GM18519 (cell line): Measurements from ENCODE around the gene FBXL4.

ENCODE experiments used
- ATAC-seq: cut with Tn5 transposase; IDR thresholded peaks from one replicate; pipeline ENCODE4 v1.9.1; 2021; ENCODE audit warnings: mild to moderate bottlenecking, moderate library complexity; ENCODE audit not compliant: unreplicated experiment, low FRiP score

FBXL4 gene

DNA sequence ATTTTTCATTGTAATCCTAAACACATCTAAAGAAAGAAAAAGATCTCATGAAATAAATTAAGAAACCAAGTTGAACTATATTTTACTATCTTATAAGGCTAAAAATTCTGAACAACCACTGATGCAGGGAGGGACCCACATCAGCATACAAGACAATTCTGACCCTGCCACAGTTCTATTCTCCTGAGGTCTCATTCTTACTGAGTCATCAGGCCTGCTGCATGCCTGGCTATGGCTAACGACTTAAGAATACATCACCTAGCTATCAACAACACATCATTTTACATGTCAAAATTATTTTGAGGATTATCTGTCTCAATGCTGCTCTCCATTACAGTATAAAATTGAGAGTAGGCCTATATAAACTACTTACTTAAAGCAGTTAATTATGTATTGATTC lies 52.9 kb downstream of the FBXL4 start:
- no peak for ATAC-seq

DNA sequence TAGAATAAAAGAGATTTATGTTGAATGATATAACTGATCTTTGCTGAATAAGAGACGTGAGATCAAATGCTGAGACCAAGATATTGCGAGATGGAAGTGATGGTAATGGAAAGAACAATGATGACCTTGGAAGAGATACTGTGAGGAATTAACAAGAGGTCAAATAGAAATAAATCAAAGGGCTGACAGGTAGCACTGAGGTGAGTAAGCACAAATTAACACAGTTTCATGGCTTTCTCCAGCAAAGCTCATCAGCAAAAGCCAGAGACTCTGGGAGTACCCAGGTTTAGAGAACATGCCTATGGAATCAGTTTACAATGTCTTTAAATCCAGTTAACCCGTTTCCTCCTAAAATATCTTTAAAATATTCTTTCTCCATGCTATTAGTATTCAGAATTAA lies 60.1 kb downstream of the FBXL4 start:
- ATAC-seq: no peak

DNA sequence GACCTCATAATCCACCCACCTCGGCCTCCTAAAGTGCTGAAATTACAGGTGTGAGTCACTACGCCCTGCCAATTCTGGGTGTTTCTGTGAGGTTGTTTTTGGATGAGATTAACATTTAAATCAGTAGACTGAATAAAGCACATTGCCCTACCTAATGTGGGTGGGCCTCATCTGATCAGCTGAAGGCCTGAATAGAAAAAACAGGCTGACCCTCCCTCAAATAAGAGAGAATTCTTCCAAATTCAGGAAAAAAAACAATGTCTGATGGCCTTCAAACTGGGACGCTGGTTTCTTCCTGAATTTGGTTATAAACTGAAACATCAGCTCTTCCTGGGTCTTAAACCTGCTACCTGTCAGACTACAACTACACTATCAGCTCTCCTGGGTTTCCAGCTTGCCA lies 62.4 kb downstream of the FBXL4 start:
- ATAC-seq: no peak

DNA sequence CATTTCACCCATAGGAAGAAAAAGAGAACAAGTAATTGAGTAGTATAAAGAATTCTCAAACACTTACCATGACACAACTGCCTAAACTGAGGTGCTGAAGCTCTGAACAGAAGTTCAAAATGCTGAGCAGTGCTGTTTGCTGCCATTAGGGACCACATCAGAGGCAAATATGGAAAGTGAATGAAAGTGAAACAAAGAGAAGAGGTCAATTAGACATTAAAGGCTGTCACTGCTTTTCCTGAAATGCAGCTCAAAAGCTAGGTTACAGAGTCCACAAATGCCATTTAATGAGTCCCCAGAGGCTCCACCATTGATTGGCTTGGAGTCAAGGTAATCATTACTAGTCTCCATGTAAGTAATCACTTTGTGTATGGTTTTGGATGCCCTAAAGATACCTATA lies 67.3 kb downstream of the FBXL4 start:
- ATAC-seq: peak; percentile 71

DNA sequence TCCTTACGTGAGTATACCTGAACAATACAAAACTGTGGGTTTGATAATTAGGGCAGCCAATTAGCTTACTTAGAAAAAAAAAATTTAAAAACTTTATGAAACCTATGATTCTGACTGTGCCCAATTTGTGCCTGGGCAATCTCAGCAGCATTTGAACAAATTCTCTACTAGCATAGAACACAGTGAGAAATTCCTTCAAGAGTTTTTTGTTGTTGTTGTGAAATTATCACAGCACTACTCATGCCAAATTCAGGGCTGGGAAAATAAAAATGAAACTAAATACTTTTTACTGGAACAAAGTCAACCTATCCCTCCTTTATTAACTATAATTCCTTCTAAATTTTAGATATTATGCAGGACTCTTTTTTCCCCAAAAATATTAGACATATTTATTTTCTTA lies 70.5 kb downstream of the FBXL4 start:
- ATAC-seq: no peak

DNA sequence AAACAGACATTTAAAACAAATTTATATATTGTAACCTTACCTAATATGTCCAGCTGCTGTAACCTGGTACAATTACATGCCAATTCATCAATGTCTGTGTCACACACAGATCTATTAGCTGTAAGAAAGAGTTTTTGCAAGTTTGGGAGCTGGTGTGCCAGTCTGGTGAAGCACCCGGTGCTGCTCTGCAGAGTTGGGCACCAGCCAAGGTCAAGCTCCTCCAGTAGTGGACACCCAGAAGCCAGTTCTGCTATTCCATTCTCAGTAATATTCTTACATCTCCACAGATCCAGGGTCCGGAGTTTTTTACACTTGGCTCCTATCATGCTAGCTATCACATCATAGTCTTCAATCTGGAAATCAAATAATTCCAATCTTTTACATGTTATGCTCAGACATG lies 72.4 kb downstream of the FBXL4 start:
- ATAC-seq: no peak

DNA sequence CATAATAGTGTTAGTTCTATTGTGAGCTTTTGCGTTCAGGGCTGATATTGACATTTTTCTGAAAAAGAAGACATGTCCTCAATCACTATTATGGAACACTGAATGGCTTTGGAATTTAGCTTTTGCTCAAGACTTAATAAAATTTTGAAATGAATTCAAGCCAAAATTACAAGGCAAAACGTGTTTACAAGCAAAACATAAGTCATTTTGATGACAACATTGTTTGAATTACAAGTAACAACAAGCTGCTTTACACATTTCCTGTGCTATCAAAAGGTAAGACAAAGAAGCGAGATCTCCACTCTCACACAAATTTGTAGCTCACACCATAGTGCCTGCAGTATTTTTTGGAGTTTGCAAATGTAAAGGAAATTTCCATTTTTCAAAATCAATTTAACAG lies 75.9 kb downstream of the FBXL4 start:
- no peak for ATAC-seq

DNA sequence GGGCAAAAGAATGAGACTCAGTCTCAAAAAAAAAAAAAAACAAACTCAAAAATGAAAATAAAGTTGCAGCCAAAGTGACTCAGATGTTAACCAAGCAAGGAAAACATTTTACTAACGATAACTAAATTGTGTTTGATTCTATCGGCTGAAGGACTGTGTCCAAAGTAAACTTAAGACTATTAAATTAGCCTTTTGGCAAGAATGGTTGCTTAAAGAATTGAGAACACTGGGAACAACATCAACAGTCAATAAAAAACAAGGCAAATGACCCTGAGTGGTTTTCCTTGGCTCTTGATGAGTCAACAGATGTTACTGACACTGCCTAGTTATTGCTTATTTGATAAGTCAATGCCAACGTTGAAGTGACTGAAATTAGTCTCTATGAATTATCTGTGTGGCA lies 76.7 kb downstream of the FBXL4 start:
- no peak for ATAC-seq

DNA sequence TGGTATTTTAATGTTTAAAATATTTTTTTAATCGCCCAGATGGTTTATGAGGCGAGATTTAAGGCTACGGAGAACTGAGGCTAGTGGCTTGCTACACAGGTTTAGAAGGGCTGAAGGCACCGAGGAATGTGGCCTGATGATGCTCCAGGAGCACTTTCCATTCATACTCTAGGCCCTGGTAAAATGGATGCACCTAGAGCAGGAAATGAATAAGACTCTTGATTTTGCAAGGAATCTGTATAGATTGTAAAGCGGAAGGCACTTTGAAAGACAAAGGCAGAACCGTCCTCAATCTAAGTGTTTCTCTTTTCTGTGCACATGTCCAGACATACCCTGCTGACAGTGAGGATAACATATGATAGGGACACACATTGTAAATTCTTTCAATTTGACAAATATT lies 83.2 kb downstream of the FBXL4 start:
- no peak for ATAC-seq

DNA sequence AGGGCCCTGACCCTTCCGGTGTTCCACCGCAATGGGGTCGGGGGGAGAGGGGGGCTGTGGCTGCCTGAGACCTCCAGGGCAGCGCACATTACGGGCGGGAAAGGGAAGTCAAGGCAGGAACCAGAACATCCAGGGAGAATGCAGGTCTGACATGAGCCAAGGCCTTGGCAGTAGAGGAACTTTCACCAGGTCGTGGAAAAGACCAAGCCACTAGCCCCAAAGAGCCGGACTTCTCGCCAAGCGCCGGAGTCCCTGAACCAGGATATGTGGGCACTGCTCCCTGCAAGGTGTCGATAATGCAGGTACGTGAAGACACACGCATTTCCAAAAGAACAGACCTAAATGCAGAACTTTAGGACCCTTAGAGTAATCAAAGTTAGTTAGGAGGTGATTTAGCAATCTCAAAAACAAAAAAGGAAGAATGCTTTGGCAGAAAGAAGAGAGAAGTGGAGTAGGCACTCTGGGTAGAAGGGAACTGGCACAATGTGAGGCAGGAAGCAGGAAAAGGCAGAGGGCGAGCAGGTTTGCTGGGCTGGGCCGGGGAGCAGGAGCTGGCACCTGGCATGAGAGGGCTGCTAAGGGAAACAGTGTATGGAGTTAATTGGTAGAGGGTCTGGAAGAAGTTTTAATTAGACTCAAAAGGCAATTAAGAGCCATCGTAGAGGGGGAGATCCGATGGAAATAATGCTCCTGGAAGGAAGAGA lies 99.1 kb downstream of the FBXL4 start:
- no peak for ATAC-seq

DNA sequence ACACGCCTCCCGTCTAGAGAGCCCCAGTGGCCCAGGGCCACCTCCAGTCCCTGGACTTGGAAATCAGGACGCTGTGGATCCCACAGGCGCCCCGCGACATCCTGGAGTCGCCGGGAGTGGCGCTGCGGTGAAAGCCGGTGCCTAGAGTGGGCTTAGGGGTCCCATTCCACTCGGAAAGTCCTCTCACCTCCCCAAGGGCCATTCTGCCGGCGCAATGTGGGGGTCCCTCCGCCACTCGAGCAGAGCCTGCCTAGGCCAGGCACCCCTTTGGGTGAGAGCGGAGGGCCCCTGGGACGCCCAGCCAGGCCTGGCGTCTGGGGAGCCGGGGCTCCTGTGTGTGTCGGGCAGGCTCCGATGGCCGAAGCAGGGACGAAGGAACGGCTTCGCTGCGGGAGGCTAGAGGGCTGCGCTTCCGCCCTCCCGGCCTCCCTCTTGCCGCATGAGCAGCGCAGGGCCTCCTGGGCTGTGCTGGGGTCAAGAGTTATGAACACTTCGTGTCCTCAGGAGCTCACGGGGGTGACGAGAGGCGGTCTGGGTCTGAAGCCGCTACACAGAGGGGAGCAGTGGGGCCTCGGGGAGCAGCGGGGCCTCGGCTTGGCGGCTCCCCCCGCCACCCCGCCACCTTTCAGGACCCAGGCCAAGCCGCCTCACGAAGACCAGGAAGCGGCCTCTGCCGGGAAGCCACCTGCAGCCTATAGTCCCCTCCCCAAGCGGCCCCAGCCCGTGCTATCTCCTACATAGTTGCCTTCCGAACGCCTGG lies 99.8 kb downstream of the FBXL4 start:
- ATAC-seq: peak; percentile 34

DNA sequence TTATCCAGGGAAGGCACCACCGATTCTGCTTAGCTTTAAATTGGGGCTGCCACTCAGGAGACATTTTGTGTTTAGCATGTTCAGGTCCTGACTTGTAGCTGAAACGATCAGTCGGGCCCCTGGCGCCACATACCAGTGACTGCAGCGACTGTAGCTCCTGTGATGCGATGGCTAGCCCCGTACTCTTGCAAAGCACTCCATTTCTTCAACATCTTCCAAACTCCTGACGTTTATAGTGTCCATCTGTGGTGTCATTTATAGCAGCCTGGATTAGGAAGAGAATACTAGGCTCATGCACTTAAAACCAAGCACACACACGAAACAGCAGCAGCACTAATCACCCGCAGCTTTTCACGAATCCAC lies 100.3 kb downstream of the FBXL4 start:
- ATAC-seq: no peak

DNA sequence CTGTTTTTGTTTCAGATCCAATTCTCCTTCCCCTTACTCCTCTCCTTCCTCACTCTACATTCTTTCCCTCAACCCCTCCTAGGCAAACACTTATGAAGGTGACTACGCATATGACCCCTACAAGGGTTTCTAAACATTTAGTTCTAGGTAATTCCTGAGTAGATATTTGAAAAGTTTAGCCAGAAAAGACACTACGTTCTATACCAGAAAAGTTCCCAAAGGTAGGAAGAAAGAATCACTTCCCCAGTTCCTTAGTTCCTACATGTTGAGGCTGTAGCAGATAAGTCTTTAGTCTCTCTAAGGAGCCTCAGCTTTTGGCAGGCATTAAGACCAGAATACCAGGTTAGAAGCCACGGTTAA lies 101.7 kb downstream of the FBXL4 start:
- ATAC-seq: no peak

DNA sequence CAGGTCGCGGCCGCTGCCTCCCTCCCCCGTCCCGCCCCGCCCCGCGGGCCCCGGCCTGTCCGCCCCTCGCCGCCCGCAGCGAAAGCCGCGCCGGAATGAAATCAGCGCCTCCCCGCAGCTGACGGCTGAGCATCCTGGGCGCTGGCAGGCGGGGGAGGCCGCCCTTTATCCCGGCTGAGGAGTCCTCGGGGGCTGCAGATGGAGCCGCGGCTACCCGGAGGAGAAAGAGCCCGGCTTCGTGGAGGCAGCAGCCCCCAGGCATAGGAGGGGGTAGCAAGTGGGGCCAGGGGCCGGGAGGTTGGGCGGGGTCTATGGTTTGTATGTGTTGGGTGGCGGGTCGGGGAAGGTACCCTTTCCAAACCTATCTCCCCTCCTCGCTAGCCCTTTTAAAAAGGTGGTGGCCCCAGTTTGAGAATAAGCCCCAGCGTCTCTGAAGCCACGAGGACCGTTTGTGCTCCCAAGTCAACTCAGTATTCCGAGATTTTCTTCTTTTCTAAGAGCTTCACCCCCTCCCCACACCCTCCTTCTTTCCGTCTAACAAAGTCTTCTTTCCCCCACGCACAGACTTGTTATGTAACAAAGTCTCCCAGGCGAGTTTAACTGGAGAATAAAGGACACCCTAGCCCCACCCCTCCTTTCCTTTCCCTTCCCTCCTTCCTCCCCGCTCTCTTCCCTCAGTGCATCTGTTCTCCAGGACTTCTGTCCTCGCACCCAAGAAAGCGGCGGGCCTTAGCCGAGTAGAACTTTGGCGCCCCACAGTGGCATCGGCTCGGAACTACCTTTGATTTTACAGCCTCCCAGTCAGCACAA lies 102.3 kb downstream of the FBXL4 start:
- ATAC-seq: peak; percentile 35

DNA sequence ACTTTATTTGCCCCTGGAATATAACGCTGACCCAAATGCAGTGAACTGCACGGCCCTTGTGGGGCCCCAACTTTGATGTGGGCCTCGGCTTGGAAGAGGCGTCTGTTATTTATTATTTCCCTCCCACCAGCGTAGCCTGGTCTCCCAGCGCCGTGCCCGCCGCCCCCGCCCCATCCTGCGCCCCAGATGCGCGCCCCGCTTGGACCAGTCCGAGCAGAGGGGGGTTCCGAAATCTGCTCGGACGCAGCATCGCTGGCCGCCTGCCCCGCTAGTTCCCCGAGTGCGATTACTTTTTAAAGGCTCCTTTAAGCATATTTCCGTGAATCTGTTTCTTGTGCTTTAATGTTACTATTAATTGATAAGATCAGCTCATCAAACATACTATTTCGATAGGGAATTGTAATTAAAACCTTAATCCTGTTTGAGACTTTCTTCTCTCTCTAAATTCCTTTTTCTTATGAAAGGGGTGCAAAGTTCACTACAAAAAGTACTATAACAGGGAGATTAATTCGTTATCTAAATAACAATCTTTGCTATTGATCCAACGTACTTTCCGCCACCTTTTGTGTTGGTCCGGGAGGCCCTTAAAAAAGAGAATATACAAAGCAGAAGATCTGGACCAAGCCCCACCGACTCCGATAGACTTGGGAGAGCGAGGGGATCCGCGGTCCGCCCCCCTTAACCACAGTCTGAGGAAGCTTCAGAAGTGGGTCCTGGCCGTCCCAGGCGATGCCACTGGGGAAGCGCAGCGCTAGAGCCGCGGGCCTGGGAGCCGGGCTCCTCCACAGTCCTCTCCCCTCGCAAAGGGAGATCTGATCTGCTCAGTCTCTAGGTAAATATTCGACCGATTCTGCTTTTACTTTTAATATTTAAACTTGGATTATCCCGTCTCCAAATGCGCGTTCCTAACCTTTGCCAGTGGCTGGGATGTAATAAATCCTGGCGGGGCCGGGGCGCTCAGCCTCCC lies 103.2 kb downstream of the FBXL4 start:
- no peak for ATAC-seq

DNA sequence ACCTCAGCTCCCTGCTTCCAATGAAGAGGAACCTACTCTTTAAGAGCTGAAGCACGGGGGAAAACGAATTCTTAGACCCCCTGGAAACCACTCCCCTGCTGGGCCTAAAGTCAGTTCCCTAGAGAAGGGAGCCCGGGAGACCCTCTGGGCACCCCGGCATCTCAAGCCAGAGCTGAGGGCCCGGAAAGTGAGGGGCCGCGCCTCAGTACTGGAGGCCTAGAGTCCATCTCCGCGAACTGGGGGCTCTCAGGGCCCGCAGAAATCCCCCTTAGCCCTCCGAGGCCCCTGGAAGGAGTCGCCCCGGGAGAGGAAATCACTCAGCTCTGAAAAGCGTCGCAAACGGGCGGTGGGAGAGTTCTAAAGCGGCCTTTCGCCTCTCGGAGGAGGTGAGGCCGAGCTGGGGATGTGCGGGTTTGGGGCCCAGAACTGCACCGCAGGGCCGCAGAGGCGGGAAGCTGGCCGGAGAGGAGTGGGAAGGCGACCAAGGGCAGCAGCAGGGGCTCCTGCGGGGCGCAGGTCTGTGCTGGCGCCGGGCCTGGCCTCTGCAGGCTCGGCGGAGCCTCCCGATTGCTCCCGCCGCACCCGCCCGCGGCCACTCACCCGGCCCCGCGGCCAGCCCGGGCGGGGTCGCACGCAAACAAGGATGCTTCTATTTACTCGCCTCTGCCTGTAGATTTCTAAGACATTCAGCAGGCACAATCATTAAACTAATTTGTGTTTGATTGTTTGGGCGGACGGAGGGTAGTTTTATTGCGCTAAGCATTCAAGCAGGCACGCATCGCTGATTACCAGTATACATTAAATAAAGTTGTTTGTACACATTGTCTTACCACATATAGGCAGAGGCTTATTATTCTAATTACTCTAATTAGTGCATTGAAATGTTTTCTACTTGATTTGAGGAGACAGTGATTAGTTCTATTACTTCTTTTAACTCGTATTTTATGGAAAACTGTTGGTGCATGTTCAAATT lies 104.2 kb downstream of the FBXL4 start:
- no peak for ATAC-seq

DNA sequence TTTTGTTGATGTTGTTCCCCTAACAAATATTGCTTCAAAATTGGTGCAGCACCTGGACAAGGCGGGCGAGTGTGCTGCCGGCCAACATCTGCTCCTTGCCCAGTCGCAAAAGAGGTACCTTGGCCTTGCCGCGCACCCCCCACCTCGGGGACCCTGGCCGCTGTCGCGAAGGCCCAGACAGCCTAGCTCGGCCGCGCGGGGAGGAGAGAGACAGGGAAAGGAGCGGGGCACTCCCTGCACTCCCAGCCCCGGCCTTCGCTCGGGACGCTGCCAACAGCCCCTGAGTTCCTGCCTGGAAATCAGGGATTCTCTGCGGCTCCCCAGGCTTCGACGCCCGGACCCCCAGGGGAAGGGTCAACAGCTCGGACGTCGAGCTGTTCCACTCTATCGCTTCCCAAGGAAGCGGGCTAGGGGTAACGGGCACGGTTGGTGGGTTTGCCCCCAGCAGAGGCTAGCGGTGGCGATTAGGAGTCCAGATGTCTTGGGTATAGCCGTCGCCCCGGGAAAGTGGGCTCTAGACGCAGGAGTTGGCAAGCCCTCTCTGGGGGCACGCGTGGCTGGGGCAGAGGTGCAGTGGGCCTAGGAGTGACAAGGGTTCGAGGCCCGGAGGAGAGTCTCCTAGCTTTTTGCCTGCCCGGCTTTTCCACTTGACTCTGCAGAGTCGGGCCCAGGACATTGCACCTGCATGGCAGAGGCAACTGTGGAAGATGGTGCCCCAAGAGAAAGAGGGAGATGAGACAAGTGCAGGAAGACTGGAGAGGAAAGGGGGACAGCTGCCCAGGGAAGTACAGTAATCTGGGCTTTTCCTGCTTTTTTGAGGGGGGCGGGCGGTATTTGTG lies 105.2 kb downstream of the FBXL4 start:
- no peak for ATAC-seq

DNA sequence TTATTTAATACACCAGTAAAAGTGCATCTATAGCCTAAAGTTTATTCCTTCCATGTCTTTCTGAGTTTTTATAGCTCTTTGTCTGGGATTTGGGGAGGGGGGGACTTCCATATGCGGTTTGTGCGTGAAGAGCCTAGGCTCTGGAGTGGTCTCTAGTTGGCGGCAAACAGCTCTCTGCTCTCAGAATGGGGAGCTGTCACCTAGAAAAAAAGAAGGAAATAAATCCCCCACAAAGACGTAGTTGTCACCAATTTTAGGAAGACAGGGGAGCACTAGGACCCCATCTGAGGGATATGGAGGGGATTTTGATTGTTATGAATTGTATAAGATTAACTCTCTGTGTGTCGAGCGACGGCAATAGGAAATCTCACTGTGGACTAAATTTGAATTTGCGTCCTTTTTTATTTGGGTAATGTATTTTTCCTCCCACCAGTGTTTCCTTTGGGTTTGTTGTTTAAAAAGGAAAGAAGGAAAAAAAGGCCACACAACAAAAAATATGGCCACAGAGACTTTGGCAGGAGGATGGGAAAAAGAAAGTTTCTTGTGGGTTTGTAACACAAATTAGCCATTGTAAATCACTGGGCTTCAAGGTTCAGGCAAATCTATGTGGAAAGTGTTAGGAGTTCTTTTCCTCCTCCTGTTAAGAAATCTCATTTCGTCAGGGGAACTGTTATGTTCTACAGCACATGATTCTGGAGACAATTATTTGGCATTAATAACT lies 106.0 kb downstream of the FBXL4 start:
- no peak for ATAC-seq
